ENCODE results near the gene ACADL. TPM values are rescaled to one million over a fixed set of nuclear protein-coding genes. Genes with fewer than 3 reads are reported as not detected.

ACADL gene
- total and polyA plus RNA-seq, 2 donors (not counting 3 experiments of a cell fraction or from before 2014, with no cell fraction given): not detected

GRCh38 chr2:210207929-210208328, 17.3 kb downstream of the ACADL start:
- no peaks in the 10 kb centered on the region for H3K4me1 ChIP-seq (ENCODE audit: control insufficient read depth, extremely low read depth, insufficient read depth, low read length)
- H3K4me2 ChIP-seq (ENCODE audit: insufficient read depth, low read length): no peak overlapping the region
- FAIRE-seq (no peak), DNase-seq (ENCODE audit: low read depth, low spot score) (no peak)
- no peaks in the 10 kb centered on the region for H4K20me1 ChIP-seq (replicated peaks; ENCODE audit: control insufficient read depth, extremely low read depth, insufficient read depth, low read length)
- no peaks in the 10 kb centered on the region for H3K9me3 ChIP-seq (replicated peaks; ENCODE audit: control insufficient read depth, insufficient read depth, low read length)
- H3K79me2 ChIP-seq (ENCODE audit: control insufficient read depth, insufficient read depth, low read length): no peaks in the 10 kb centered on the region
- no peak overlapping the region for H3K27ac ChIP-seq (ENCODE audit: insufficient read depth, low read depth, low read length)
- TF ChIP-seq MAX (IDR thresholded peaks at IDR 0.05; ENCODE audit: insufficient read depth, insufficient read length) (no peak), POLR2AphosphoS5 (IDR thresholded peaks at IDR 0.05; ENCODE audit: insufficient read depth, low read depth, low read length) (no peak), CTCF (IDR thresholded peaks at IDR 0.05; ENCODE audit: extremely low read depth in 1 of 2, insufficient read depth in 1 of 2, low read depth in 1 of 2, low read length in 2 of 2) (no peak), POLR2A (IDR thresholded peaks at IDR 0.05; ENCODE audit: low read depth, low read length) (no peak), GATA2 (IDR thresholded peaks at IDR 0.05; ENCODE audit: insufficient read depth, insufficient read length, low read depth, low read length) (no peak), EZH2 (IDR thresholded peaks at IDR 0.05; ENCODE audit: borderline replicate concordance, low read depth, low read length, severe bottlenecking) (no peak), JUN (IDR thresholded peaks at IDR 0.05; ENCODE audit: borderline replicate concordance, insufficient read depth, insufficient read length, low read depth) (no peak), FOS (IDR thresholded peaks at IDR 0.05; ENCODE audit: borderline replicate concordance, insufficient read depth, low read length) (no peak), MYC (IDR thresholded peaks at IDR 0.05; ENCODE audit: low read depth, low read length) (no peak)
- dilution Hi-C loops (cut with MboI; ENCODE audit: extremely low pct_ligation_motif_present, low sequenced_read_pairs): no loop called here
- intact Hi-C loops (cut with micrococcal nuclease): no loop called here
- no peak overlapping the region for H2AFZ ChIP-seq (ENCODE audit: low read depth, low read length)
- H3K9ac ChIP-seq (replicated peaks; ENCODE audit: extremely low read depth, insufficient read depth, low read length): no peak overlapping the region
- ChIA-PET CTCF (interaction anchor here (1.1 kb wide), 1 partner anchor 9 kb away, joined by 9 read pairs; no protein-coding TSS in a partner anchor), POLR2A (no interaction called here)
- no peak overlapping the region for H3K4me3 ChIP-seq (replicated peaks in 1 of 3; ENCODE audit: insufficient read depth in 1 of 3, low read depth in 1 of 3, low read length in 3 of 3)
- no TSS peak for BruUV-seq (replicated peaks)
- H3K27me3 ChIP-seq (ENCODE audit: control insufficient read depth in 2 of 2, insufficient read depth in 2 of 2, low read length in 2 of 2): peaks cover 0 to 12% of the 10 kb centered on the region in 2 experiments
- H3K9me1 ChIP-seq (replicated peaks; ENCODE audit: control insufficient read depth, extremely low read depth, insufficient read depth, low read length): no peaks in the 10 kb centered on the region
- no peaks in the 10 kb centered on the region for H3K36me3 ChIP-seq (ENCODE audit: control insufficient read depth in 2 of 2, extremely low read depth in 1 of 2, insufficient read depth in 2 of 2, low read length in 2 of 2)

Measured in endothelial cell of umbilical vein (primary cell).